ENCODE data around the gene ENTR1. TPM values are rescaled to one million over a fixed set of nuclear protein-coding genes. Genes with fewer than 3 reads are reported as not detected.

The ENTR1 gene
- total and polyA plus RNA-seq, 2 donors = 26.7 to 60.3 TPM

- Histone ChIP-seq H3K4me3 (ENCODE audit: low read length in 2 of 2) (no peak overlapping the region), H3K9me3 (ENCODE audit: control insufficient read depth in 2 of 2, insufficient read depth in 1 of 2, low read length in 1 of 2) (no peaks in the 10 kb centered on the region), H3K27me3 (ENCODE audit: control insufficient read depth in 2 of 2, insufficient read depth in 1 of 2, low read length in 1 of 2) (peaks cover 0 to 2% of the 10 kb centered on the region in 2 donors), H3K4me1 (ENCODE audit: control insufficient read depth in 2 of 2, insufficient read depth in 2 of 2, low read length in 2 of 2) (peaks cover 10 to 15% of the 10 kb centered on the region in 2 donors), H3K36me3 (ENCODE audit: control insufficient read depth in 2 of 2, insufficient read depth in 2 of 2, low read length in 1 of 2) (peaks cover 66% of the 10 kb centered on the region in 2 donors), H3K27ac (ENCODE audit: low read depth in 1 of 2, low read length in 1 of 2) (no peak overlapping the region)
- 97% methylated on average over 26 of the region's 26 CpGs for WGBS
- no peak for DNase-seq (ENCODE audit: low read depth in 6 of 9, low spot score in 9 of 9)
Observed at GRCh38 chr9:136395345-136396218, 14.8 kb downstream of the ENTR1 start.

- WGBS = 98% methylated on average over 13 of the region's 13 CpGs
- Histone ChIP-seq H3K9me3 (ENCODE audit: control insufficient read depth in 2 of 2, insufficient read depth in 1 of 2, low read length in 1 of 2) (no peaks in the 10 kb centered on the region), H3K27ac (ENCODE audit: low read depth in 1 of 2, low read length in 1 of 2) (no peak overlapping the region), H3K36me3 (ENCODE audit: control insufficient read depth in 2 of 2, insufficient read depth in 2 of 2, low read length in 1 of 2) (peaks cover 66 to 71% of the 10 kb centered on the region in 2 donors), H3K4me1 (ENCODE audit: control insufficient read depth in 2 of 2, insufficient read depth in 2 of 2, low read length in 2 of 2) (peaks cover 7 to 11% of the 10 kb centered on the region in 2 donors), H3K27me3 (ENCODE audit: control insufficient read depth in 2 of 2, insufficient read depth in 1 of 2, low read length in 1 of 2) (peaks cover 0 to 2% of the 10 kb centered on the region in 2 donors), H3K4me3 (ENCODE audit: low read length in 2 of 2) (no peak overlapping the region)
- no peak for DNase-seq (ENCODE audit: low read depth in 6 of 9, low spot score in 9 of 9)
Observed at GRCh38 chr9:136395020-136395340, 15.4 kb downstream of the ENTR1 start.

GRCh38 chr9:136394312-136395019, 15.9 kb downstream of the ENTR1 start:
- DNase-seq (ENCODE audit: low read depth in 6 of 9, low spot score in 9 of 9) = no peak
- H3K27me3 ChIP-seq (ENCODE audit: control insufficient read depth in 2 of 2, insufficient read depth in 1 of 2, low read length in 1 of 2) = peaks cover 0 to 2% of the 10 kb centered on the region in 2 donors
- peaks cover 7 to 10% of the 10 kb centered on the region in 2 donors for H3K4me1 ChIP-seq (ENCODE audit: control insufficient read depth in 2 of 2, insufficient read depth in 2 of 2, low read length in 2 of 2)
- H3K27ac ChIP-seq (ENCODE audit: low read depth in 1 of 2, low read length in 1 of 2) = no peak overlapping the region
- H3K9me3 ChIP-seq (ENCODE audit: control insufficient read depth in 2 of 2, insufficient read depth in 1 of 2, low read length in 1 of 2) = no peaks in the 10 kb centered on the region
- H3K36me3 ChIP-seq (ENCODE audit: control insufficient read depth in 2 of 2, insufficient read depth in 2 of 2, low read length in 1 of 2) = peaks cover 70 to 75% of the 10 kb centered on the region in 2 donors
- WGBS = 96% methylated on average over 21 of the region's 21 CpGs
- H3K4me3 ChIP-seq (ENCODE audit: low read length in 2 of 2) = no peak overlapping the region

- Histone ChIP-seq H3K36me3 (ENCODE audit: control insufficient read depth in 2 of 2, insufficient read depth in 2 of 2, low read length in 1 of 2) (peaks cover 77 to 84% of the 10 kb centered on the region in 2 donors), H3K4me3 (ENCODE audit: low read length in 2 of 2) (no peak overlapping the region), H3K9me3 (ENCODE audit: control insufficient read depth in 2 of 2, insufficient read depth in 1 of 2, low read length in 1 of 2) (no peaks in the 10 kb centered on the region), H3K4me1 (ENCODE audit: control insufficient read depth in 2 of 2, insufficient read depth in 2 of 2, low read length in 2 of 2) (peaks cover 0 to under 1% of the 10 kb centered on the region in 2 donors), H3K27me3 (ENCODE audit: control insufficient read depth in 2 of 2, insufficient read depth in 1 of 2, low read length in 1 of 2) (no peaks in the 10 kb centered on the region), H3K27ac (ENCODE audit: low read depth in 1 of 2, low read length in 1 of 2) (no peak overlapping the region)
- WGBS = 97% methylated on average over 17 of the region's 17 CpGs
- no peak for DNase-seq (ENCODE audit: low read depth in 6 of 9, low spot score in 9 of 9)
Observed at GRCh38 chr9:136393531-136393930, 16.9 kb downstream of the ENTR1 start.

GRCh38 chr9:136392538-136393449, 17.6 kb downstream of the ENTR1 start:
- H3K27ac ChIP-seq (ENCODE audit: low read depth in 1 of 2, low read length in 1 of 2) = no peak overlapping the region
- no peaks in the 10 kb centered on the region for H3K27me3 ChIP-seq (ENCODE audit: control insufficient read depth in 2 of 2, insufficient read depth in 1 of 2, low read length in 1 of 2)
- no peak for DNase-seq (ENCODE audit: low read depth in 6 of 9, low spot score in 9 of 9)
- peaks cover 80 to 88% of the 10 kb centered on the region in 2 donors for H3K36me3 ChIP-seq (ENCODE audit: control insufficient read depth in 2 of 2, insufficient read depth in 2 of 2, low read length in 1 of 2)
- H3K4me3 ChIP-seq (ENCODE audit: low read length in 2 of 2) = no peak overlapping the region
- WGBS = 98% methylated on average over 21 of the region's 21 CpGs
- no peaks in the 10 kb centered on the region for H3K4me1 ChIP-seq (ENCODE audit: control insufficient read depth in 2 of 2, insufficient read depth in 2 of 2, low read length in 2 of 2)
- no peaks in the 10 kb centered on the region for H3K9me3 ChIP-seq (ENCODE audit: control insufficient read depth in 2 of 2, insufficient read depth in 1 of 2, low read length in 1 of 2)

- H3K9me3 ChIP-seq (ENCODE audit: control insufficient read depth in 2 of 2, insufficient read depth in 1 of 2, low read length in 1 of 2) = no peaks in the 10 kb centered on the region
- 97% methylated on average over 28 of the region's 28 CpGs for WGBS
- no peak overlapping the region for H3K4me3 ChIP-seq (ENCODE audit: low read length in 2 of 2)
- H3K27me3 ChIP-seq (ENCODE audit: control insufficient read depth in 2 of 2, insufficient read depth in 1 of 2, low read length in 1 of 2) = no peaks in the 10 kb centered on the region
- no peaks in the 10 kb centered on the region for H3K4me1 ChIP-seq (ENCODE audit: control insufficient read depth in 2 of 2, insufficient read depth in 2 of 2, low read length in 2 of 2)
- peaks cover 82 to 91% of the 10 kb centered on the region in 2 donors for H3K36me3 ChIP-seq (ENCODE audit: control insufficient read depth in 2 of 2, insufficient read depth in 2 of 2, low read length in 1 of 2)
- H3K27ac ChIP-seq (ENCODE audit: low read depth in 1 of 2, low read length in 1 of 2) = no peak overlapping the region
- DNase-seq (ENCODE audit: low read depth in 6 of 9, low spot score in 9 of 9) = no peak
Observed at GRCh38 chr9:136391737-136392537, 18.5 kb downstream of the ENTR1 start.

- Histone ChIP-seq H3K9me3 (ENCODE audit: control insufficient read depth in 2 of 2, insufficient read depth in 1 of 2, low read length in 1 of 2) (no peaks in the 10 kb centered on the region), H3K4me1 (ENCODE audit: control insufficient read depth in 2 of 2, insufficient read depth in 2 of 2, low read length in 2 of 2) (peaks cover 0 to 4% of the 10 kb centered on the region in 2 donors), H3K36me3 (ENCODE audit: control insufficient read depth in 2 of 2, insufficient read depth in 2 of 2, low read length in 1 of 2) (peaks cover 60 to 75% of the 10 kb centered on the region in 2 donors), H3K27ac (ENCODE audit: low read depth in 1 of 2, low read length in 1 of 2) (no peak overlapping the region), H3K4me3 (ENCODE audit: low read length in 2 of 2) (no peak overlapping the region), H3K27me3 (ENCODE audit: control insufficient read depth in 2 of 2, insufficient read depth in 1 of 2, low read length in 1 of 2) (no peaks in the 10 kb centered on the region)
- WGBS = 91% methylated on average over 14 of the region's 14 CpGs
- DNase-seq (ENCODE audit: low read depth in 6 of 9, low spot score in 9 of 9) = no peak
Observed at GRCh38 chr9:136389396-136389795, 21.0 kb downstream of the ENTR1 start.

GRCh38 chr9:136387217-136387616, 23.2 kb downstream of the ENTR1 start:
- peaks cover 0 to 4% of the 10 kb centered on the region in 2 donors for H3K4me1 ChIP-seq (ENCODE audit: control insufficient read depth in 2 of 2, insufficient read depth in 2 of 2, low read length in 2 of 2)
- no peak overlapping the region for H3K27ac ChIP-seq (ENCODE audit: low read depth in 1 of 2, low read length in 1 of 2)
- WGBS = 98% methylated on average over 19 of the region's 19 CpGs
- H3K9me3 ChIP-seq (ENCODE audit: control insufficient read depth in 2 of 2, insufficient read depth in 1 of 2, low read length in 1 of 2) = no peaks in the 10 kb centered on the region
- no peak for DNase-seq (ENCODE audit: low read depth in 6 of 9, low spot score in 9 of 9)
- no peaks in the 10 kb centered on the region for H3K27me3 ChIP-seq (ENCODE audit: control insufficient read depth in 2 of 2, insufficient read depth in 1 of 2, low read length in 1 of 2)
- no peak overlapping the region for H3K4me3 ChIP-seq (ENCODE audit: low read length in 2 of 2)
- H3K36me3 ChIP-seq (ENCODE audit: control insufficient read depth in 2 of 2, insufficient read depth in 2 of 2, low read length in 1 of 2) = peaks cover 58 to 75% of the 10 kb centered on the region in 2 donors
